ENCODE measurements around the gene PKP3.
"Not testable (repeated sequence)": the region's sequence is repeated elsewhere in the genome, so short reads cannot be mapped to it uniquely, and the experiment has no call there.

The PKP3 gene

GRCh38 chr11:393219-394033, 583 bp upstream of the PKP3 start:
- DNase-seq (ENCODE audit: low read depth in 2 of 3, low spot score in 1 of 3) = no peak

GRCh38 chr11:394858-395655, 1.0 kb downstream of the PKP3 start:
- no peak for DNase-seq (ENCODE audit: low read depth in 2 of 3, low spot score in 1 of 3)

GRCh38 chr11:395866-396265, 1.9 kb downstream of the PKP3 start:
- DNase-seq (ENCODE audit: low read depth in 2 of 3, low spot score in 1 of 3) = no peak

- DNase-seq (ENCODE audit: low read depth in 2 of 3, low spot score in 1 of 3) = no peak
Measured at GRCh38 chr11:396511-396947, 2.5 kb downstream of the PKP3 start.

GRCh38 chr11:396948-397548, 3.0 kb downstream of the PKP3 start:
- DNase-seq (ENCODE audit: low read depth in 2 of 3, low spot score in 1 of 3) = peak in 1 of 3 donors; percentile 49

- no peak for DNase-seq (ENCODE audit: low read depth in 2 of 3, low spot score in 1 of 3)
Measured at GRCh38 chr11:398826-399225, 4.8 kb downstream of the PKP3 start.

- DNase-seq (ENCODE audit: low read depth in 2 of 3, low spot score in 1 of 3) = no peak
Measured at GRCh38 chr11:399731-400211, 5.8 kb downstream of the PKP3 start.

- no peak for DNase-seq (ENCODE audit: low read depth in 2 of 3, low spot score in 1 of 3)
Measured at GRCh38 chr11:400241-400689, 6.3 kb downstream of the PKP3 start.

GRCh38 chr11:401196-401595, 7.2 kb downstream of the PKP3 start:
- not testable (repeated sequence) for DNase-seq (ENCODE audit: low read depth in 2 of 3, low spot score in 1 of 3)

- DNase-seq (ENCODE audit: low read depth in 2 of 3, low spot score in 1 of 3) = no peak
Measured at GRCh38 chr11:403021-403760, 9.2 kb downstream of the PKP3 start.

GRCh38 chr11:403761-404431, 9.9 kb downstream of the PKP3 start:
- no peak for DNase-seq (ENCODE audit: low read depth in 2 of 3, low spot score in 1 of 3)

- no peak for DNase-seq (ENCODE audit: low read depth in 2 of 3, low spot score in 1 of 3)
Measured at GRCh38 chr11:404551-405264, 10.7 kb downstream of the PKP3 start.

- DNase-seq (ENCODE audit: low read depth in 2 of 3, low spot score in 1 of 3) = no peak
Measured at GRCh38 chr11:405323-405953, 11.4 kb downstream of the PKP3 start.

GRCh38 chr11:405954-406795, 12.2 kb downstream of the PKP3 start:
- DNase-seq (ENCODE audit: low read depth in 2 of 3, low spot score in 1 of 3) = no peak

GRCh38 chr11:406796-407650, 13.0 kb downstream of the PKP3 start:
- DNase-seq (ENCODE audit: low read depth in 2 of 3, low spot score in 1 of 3) = peak; percentile 73 to 80 (median 79)

- no peak for DNase-seq (ENCODE audit: low read depth in 2 of 3, low spot score in 1 of 3)
Measured at GRCh38 chr11:407651-408123, 13.7 kb downstream of the PKP3 start.
